ENCODE measurements around the gene PPM1A. TPM values are rescaled to one million over a fixed set of nuclear protein-coding genes. Genes with fewer than 3 reads are reported as not detected.

Gene PPM1A
- total RNA-seq, 1 donor, result 105 TPM

DNA sequence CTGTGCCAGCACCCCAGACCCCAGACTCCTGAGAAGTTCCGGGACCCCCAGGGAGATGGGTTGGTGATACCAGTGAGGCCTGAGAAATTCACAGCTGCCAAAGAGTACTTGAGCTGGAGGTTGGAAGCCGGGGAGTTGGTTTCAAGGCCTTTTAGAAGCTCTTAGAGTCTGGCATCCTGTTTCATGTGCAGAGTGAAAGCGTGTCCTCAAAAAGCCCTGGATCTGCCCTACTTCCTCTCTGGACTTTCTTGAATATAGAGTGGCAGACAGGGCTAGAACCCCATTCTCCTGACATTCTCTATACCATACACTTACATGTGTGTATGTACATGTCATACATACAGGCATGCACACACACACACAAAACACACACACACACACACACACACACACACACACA, 31.3 kb upstream of the PPM1A start:
- H3K27me3 ChIP-seq (ENCODE audit: insufficient read depth, low read length), result no peaks in the 10 kb centered on the region
- no peaks in the 10 kb centered on the region for H3K9me3 ChIP-seq (ENCODE audit: low read depth, low read length)
- no peak overlapping the region for H3K4me3 ChIP-seq (ENCODE audit: low read length)
- no peaks in the 10 kb centered on the region for H3K4me1 ChIP-seq (ENCODE audit: insufficient read depth, low read length)

DNA sequence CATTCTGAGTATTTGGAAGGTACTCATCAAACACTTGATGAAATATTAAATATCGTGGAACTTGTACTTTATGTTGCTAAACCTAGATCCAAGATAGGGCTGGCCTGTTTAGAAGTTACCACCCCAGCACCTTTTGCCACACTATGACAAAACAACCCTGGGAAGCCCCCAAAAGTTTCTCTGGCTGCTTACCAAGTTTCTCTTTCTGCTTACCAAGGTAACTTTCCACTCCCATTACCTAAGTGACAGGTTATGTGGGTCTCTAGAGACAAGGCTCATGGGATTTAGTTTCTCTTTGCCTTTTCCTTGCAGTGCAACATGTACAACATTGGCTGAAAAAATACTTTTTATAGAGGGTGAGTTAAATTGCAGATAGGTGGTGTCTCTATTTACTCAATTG, 28.9 kb upstream of the PPM1A start:
- Histone ChIP-seq H3K4me3 (ENCODE audit: low read length) (no peak overlapping the region), H3K27me3 (ENCODE audit: insufficient read depth, low read length) (no peaks in the 10 kb centered on the region), H3K4me1 (ENCODE audit: insufficient read depth, low read length) (no peaks in the 10 kb centered on the region), H3K9me3 (ENCODE audit: low read depth, low read length) (no peaks in the 10 kb centered on the region)

DNA sequence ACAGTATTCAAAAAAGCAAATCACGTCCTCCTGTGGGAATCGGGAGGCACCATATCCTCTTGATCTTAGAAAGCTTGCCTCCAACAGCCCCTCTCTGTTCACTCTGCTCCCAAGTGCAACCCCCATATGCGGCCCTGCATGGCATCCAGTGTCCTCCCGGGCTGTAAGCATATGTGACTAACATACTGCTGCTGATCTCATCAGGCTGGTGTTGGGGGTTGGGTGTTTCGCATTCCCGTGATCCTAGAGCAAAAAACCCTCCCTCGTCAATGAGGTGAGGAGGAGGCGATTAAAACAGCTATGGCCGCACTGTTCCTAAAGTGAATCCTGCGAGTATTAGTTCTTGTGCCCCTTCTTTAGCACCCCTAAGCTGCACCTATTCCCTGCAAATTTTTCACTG, 28.1 kb upstream of the PPM1A start:
- H3K4me3 ChIP-seq (ENCODE audit: low read length), result no peak overlapping the region
- no peaks in the 10 kb centered on the region for H3K9me3 ChIP-seq (ENCODE audit: low read depth, low read length)
- no peaks in the 10 kb centered on the region for H3K27me3 ChIP-seq (ENCODE audit: insufficient read depth, low read length)
- no peaks in the 10 kb centered on the region for H3K4me1 ChIP-seq (ENCODE audit: insufficient read depth, low read length)

DNA sequence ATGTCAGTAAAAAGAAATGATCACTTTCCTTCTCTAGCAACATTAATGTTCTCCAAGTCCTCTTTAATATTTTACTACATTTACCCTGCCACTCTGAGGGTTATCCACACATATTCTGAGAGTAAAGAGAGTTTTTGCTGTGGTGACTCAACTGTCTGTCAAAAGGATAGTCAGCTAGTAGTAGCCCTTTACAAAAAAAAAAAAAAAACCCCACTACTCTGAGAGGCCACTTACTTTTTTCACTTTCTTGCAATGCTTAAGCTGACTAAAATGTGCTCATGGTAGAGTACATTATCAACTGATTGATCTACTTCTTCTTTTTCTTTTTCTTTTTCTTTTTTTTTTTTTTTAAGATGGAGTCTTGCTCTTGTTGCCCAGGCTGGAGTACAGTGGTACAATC, 27.6 kb upstream of the PPM1A start:
- Histone ChIP-seq H3K4me1 (ENCODE audit: insufficient read depth, low read length) (peaks cover 3% of the 10 kb centered on the region), H3K9me3 (ENCODE audit: low read depth, low read length) (no peaks in the 10 kb centered on the region), H3K4me3 (ENCODE audit: low read length) (no peak overlapping the region), H3K27me3 (ENCODE audit: insufficient read depth, low read length) (no peaks in the 10 kb centered on the region)

DNA sequence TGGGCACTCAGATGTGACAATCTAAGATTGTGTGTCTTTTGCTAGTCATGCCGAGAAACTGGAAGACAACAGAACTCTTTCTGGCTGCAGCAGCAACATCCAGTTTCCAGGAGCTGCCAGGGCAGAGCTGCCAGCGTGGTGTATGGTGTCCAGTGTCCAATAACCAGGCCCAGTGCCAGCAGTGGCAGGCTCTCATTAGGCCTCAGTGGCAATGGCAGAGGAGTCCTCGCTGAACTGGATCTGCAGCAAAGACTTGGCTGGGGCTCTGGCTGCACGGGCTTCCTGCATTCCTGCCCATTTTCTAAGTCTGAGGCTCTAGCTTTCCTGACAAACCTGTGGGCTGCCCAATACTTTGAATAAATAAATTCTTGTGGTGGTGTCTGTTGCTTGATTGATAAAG, 26.2 kb upstream of the PPM1A start:
- Histone ChIP-seq H3K27me3 (ENCODE audit: insufficient read depth, low read length) (no peaks in the 10 kb centered on the region), H3K4me1 (ENCODE audit: insufficient read depth, low read length) (peaks cover 7% of the 10 kb centered on the region), H3K9me3 (ENCODE audit: low read depth, low read length) (no peaks in the 10 kb centered on the region), H3K4me3 (ENCODE audit: low read length) (no peak overlapping the region)

DNA sequence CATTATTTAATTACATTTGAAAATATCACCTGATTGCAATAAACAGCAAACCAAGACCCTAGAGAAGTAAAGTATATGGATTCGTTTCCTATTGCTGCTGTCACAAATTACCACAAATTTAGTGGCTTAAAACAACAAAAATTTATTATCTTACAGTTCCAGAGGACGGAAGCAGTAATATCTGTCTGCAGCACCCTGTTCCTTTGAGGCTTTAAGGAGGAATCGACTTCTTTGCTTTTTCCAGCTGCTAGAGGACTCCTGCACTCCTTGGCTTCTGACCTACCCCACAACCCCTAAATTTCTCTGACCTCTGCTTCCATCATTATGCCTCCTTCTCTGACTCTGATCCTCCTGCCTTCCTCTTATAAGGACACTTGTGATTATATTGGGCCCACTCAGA, 23.8 kb upstream of the PPM1A start:
- Histone ChIP-seq H3K4me1 (ENCODE audit: insufficient read depth, low read length) (peaks cover 7% of the 10 kb centered on the region), H3K27me3 (ENCODE audit: insufficient read depth, low read length) (no peaks in the 10 kb centered on the region), H3K9me3 (ENCODE audit: low read depth, low read length) (no peaks in the 10 kb centered on the region), H3K4me3 (ENCODE audit: low read length) (no peak overlapping the region)

DNA sequence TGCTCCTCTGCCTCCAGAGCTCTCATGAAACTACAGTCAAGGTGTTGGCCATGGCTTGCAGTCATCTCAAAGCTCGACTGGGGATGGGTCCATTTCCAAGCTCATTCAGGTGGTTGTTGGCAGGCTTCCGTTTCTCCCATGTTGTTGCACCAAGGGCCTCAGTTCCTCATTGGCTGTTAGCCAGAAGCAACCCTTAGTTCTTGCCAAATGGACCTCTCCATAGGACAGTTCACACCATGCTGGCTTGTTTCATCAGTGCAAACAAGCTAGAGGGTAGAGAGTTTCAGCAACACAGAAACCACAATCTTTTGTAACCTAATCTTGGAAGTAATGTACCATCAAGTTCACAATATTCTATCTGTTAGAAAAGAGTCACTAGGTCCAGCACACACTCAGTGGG, 22.7 kb upstream of the PPM1A start:
- Histone ChIP-seq H3K4me1 (ENCODE audit: insufficient read depth, low read length) (peaks cover 7% of the 10 kb centered on the region), H3K9me3 (ENCODE audit: low read depth, low read length) (no peaks in the 10 kb centered on the region), H3K27me3 (ENCODE audit: insufficient read depth, low read length) (no peaks in the 10 kb centered on the region), H3K4me3 (ENCODE audit: low read length) (no peak overlapping the region)

DNA sequence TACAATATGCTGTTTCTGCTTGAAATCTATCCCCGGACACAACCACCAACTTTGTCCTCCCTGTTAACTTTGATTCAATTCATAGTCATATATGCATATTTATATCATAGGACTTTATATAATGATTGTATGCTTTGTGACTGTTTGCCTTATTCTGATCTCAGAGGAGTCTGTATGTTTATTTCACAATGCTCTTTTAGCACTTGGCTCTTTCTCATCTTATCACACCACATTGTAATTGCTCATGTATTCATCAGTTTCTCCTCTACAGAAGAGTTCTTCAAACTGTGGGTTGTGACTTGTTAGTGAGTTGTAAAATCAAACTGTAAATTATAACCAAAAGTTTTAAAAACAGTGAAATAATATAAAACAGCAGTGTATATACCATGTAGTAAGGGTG, 21.7 kb upstream of the PPM1A start:
- H3K9me3 ChIP-seq (ENCODE audit: low read depth, low read length), result peaks cover 6% of the 10 kb centered on the region
- H3K4me3 ChIP-seq (ENCODE audit: low read length), result no peak overlapping the region
- H3K27me3 ChIP-seq (ENCODE audit: insufficient read depth, low read length), result no peaks in the 10 kb centered on the region
- H3K4me1 ChIP-seq (ENCODE audit: insufficient read depth, low read length), result peaks cover 7% of the 10 kb centered on the region

DNA sequence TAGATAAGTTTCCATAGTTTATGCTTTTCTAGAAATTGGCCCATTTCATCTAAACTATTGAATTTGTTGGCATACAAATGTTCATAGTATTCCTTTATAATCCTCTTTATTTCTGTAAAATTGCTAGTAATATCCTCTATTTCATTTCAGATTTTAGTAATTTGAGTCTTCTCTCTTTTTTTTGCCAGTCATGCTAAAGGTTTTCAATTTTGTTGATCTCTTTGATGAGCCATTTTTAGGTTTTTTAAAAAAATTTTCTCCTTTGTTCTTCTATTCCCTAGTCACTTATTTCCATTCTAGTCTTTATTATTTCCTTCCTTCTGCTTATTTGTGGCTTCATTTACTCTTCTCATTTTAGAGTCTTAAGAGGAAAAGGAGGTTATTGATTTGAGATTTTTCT, 19.4 kb upstream of the PPM1A start:
- Histone ChIP-seq H3K4me1 (ENCODE audit: insufficient read depth, low read length) (peaks cover 7% of the 10 kb centered on the region), H3K9me3 (ENCODE audit: low read depth, low read length) (peaks cover 15% of the 10 kb centered on the region), H3K27me3 (ENCODE audit: insufficient read depth, low read length) (no peaks in the 10 kb centered on the region), H3K4me3 (ENCODE audit: low read length) (no peak overlapping the region)

DNA sequence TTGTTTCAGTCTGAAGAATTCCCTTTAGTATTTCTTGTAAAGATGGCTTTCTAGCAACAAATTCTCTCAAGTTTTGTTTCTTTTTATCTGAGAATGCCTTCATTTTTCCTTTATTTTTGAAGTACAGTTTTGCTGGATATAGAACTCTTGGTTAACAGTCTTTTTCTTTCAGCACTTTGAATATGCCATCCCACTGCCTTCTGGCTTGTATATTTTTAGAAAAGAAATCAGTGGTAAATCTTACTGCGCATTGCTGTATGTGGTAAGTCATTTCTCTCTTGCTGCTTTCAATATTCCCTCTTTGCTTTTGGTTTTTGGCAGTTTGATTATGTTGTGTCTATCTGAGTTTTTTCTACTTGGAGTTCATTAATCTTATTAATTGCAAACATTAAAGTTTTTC, 16.8 kb upstream of the PPM1A start:
- Histone ChIP-seq H3K27me3 (ENCODE audit: insufficient read depth, low read length) (no peaks in the 10 kb centered on the region), H3K4me3 (ENCODE audit: low read length) (no peak overlapping the region), H3K4me1 (ENCODE audit: insufficient read depth, low read length) (no peaks in the 10 kb centered on the region), H3K9me3 (ENCODE audit: low read depth, low read length) (peaks cover 15% of the 10 kb centered on the region)

DNA sequence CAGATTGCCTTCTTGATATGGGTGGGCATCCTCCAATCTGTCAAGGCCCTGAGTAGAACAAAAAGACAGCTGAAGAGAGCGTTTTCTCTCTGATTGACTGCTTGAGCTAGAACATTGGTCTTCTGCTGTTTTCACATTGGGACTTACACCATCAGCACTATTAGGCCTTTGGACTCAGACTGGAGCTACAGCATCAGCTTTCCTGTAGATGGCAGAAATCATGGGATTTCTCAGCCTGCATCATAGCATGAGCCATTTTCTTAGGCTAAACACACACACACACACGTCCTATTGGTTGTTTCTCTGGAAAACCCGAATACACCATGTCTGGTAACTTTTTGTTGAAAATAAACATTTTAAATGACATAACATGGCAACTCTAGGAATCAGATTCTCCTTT, 15.8 kb upstream of the PPM1A start:
- no peak overlapping the region for H3K4me3 ChIP-seq (ENCODE audit: low read length)
- no peaks in the 10 kb centered on the region for H3K27me3 ChIP-seq (ENCODE audit: insufficient read depth, low read length)
- no peaks in the 10 kb centered on the region for H3K4me1 ChIP-seq (ENCODE audit: insufficient read depth, low read length)
- peaks cover 15% of the 10 kb centered on the region for H3K9me3 ChIP-seq (ENCODE audit: low read depth, low read length)

DNA sequence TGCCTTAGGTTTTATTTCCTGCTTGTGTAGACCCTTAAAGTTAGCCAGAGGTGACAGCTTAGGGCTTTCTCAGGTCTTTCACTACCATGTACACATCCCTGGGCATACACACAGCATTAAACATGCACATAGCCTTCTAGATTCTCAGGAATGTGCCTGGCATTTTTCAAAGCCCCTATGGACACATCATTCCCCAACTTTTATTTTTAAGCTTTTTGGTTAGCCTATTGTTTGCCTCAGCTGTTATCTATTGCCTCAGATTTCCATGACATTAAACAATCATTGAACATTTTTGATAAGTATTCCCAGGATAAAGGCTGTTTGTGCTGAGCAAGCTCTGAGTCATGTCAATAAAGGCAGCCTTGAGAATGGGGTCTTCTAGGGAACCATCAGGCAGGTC, 15.1 kb upstream of the PPM1A start:
- no peaks in the 10 kb centered on the region for H3K27me3 ChIP-seq (ENCODE audit: insufficient read depth, low read length)

DNA sequence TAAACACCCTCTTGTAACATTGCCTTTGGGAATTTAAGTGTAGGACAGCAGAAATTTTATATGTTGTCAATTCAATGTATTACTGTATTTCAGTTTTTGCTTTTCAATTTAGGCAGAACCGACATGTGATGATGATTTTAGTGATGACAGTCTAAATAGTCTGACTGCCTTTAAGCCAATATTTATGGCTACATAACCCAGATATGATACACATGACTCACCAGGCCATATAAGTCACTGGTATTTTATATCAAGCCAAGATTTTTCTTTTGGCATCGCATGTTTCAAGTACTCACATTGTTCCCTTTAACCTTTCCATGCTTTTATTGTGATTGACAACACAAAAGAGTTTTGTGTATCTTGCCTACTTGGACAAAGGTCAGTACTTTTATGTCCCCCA, 13.6 kb upstream of the PPM1A start:
- peaks cover 15% of the 10 kb centered on the region for H3K9me3 ChIP-seq (ENCODE audit: low read depth, low read length)
- H3K4me1 ChIP-seq (ENCODE audit: insufficient read depth, low read length), result no peaks in the 10 kb centered on the region
- no peaks in the 10 kb centered on the region for H3K27me3 ChIP-seq (ENCODE audit: insufficient read depth, low read length)
- H3K4me3 ChIP-seq (ENCODE audit: low read length), result no peak overlapping the region

More for the DNA sequence above, 15.1 kb upstream of the PPM1A start:
- H3K9me3 ChIP-seq (ENCODE audit: low read depth, low read length), result peaks cover 15% of the 10 kb centered on the region
- H3K4me1 ChIP-seq (ENCODE audit: insufficient read depth, low read length), result no peaks in the 10 kb centered on the region
- H3K4me3 ChIP-seq (ENCODE audit: low read length), result no peak overlapping the region

DNA sequence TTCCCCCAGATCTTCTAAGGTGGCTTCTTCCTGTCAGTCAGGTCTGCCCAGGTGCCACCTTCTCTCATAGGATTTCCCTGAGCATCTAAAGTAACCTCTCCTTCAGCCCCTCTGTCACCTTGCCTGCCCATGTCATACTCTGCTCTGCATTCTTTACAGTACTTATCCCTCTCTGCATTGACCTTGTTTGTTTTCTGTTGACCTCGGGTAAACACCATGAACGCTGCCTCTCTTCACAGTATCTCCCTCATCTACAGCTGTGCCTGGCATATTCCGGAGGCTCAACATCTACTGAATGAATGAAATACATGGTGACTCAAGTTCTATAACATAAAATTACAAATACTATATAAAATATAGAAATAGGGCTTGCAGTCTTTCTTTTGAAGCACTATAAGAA, 10.1 kb upstream of the PPM1A start:
- H3K4me1 ChIP-seq (ENCODE audit: insufficient read depth, low read length), result peaks cover 10% of the 10 kb centered on the region
- H3K4me3 ChIP-seq (ENCODE audit: low read length), result no peak overlapping the region
- H3K27me3 ChIP-seq (ENCODE audit: insufficient read depth, low read length), result no peaks in the 10 kb centered on the region
- no peaks in the 10 kb centered on the region for H3K9me3 ChIP-seq (ENCODE audit: low read depth, low read length)

DNA sequence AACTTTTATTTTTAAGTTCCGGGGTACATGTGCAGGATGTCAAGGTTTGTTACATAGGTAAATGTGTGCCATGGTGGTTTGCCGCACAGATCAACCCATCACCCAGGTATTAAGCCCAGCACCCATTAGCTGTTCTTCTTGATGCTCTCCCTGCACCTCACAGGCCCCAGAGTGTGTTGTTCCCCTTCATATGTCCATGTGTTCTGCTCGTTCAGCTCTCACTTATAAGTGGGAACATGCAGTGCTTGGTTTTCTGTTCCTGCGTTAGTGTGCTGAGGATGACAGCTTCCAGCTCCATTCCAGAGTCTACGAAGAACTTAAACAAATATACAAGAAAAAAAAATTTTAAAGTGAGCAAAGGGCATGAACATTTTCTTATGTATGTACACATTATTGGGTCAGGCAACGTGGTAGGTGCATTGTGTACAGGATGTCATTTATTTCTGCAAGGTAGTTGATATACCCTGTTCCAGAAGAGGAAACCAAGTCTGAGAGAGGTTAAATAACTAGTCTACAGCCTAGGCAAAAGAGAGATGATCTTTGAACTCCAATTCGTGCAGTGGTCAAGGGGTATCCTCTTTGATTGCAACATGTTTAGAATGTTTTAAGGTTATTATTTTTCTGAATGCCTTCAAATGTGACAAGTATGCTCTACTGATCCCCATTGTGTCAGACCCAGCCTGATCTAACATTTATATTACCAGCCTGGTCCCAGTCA, 8.7 kb upstream of the PPM1A start:
- H3K4me1 ChIP-seq (ENCODE audit: insufficient read depth, low read length), result peaks cover 10% of the 10 kb centered on the region
- no peak overlapping the region for H3K4me3 ChIP-seq (ENCODE audit: low read length)
- H3K9me3 ChIP-seq (ENCODE audit: low read depth, low read length), result no peaks in the 10 kb centered on the region
- no peaks in the 10 kb centered on the region for H3K27me3 ChIP-seq (ENCODE audit: insufficient read depth, low read length)

DNA sequence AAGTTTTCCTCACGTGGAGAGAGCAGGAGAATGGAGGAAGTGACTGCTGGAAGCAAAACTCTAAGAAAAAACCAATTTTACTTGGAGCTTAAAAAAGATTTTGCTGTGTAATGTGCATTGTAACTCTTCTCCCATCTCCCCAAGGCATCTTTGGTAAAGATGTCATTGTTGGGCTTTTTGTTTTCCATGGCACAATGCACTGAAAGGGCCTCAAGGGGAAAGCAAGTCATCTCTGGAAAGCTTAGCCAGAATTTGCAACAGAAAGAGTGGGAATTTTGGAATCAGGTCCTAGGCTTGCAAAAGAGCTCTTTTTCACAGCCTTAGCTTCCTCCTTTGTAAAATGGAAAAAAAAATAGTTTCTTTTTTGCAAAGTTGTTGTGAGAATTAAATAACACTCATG, 7.9 kb upstream of the PPM1A start:
- H3K4me1 ChIP-seq (ENCODE audit: insufficient read depth, low read length), result peaks cover 10% of the 10 kb centered on the region
- H3K4me3 ChIP-seq (ENCODE audit: low read length), result no peak overlapping the region
- H3K27me3 ChIP-seq (ENCODE audit: insufficient read depth, low read length), result no peaks in the 10 kb centered on the region
- no peaks in the 10 kb centered on the region for H3K9me3 ChIP-seq (ENCODE audit: low read depth, low read length)

All from mononuclear cell (primary cell).